Trophoblast cell (in vitro differentiated cells and primary cell): Measurements from ENCODE around the gene RHD.
"Not testable (repeated sequence)": the region's sequence is repeated elsewhere in the genome, so short reads cannot be mapped to it uniquely, and the experiment has no call there.

ENCODE experiments used
- DNase-seq, 2 donors: peaks; one replicate each; pipeline ENCODE4 v3.0.0-alpha.2; 2016
- H2AFZ ChIP-seq: 2 replicates; pipeline ENCODE4 v1.6.1; 2013; ENCODE audit warnings: low read length, moderate library complexity, mild to moderate bottlenecking; ENCODE audit not compliant: insufficient read depth, poor library complexity
- H2AK5ac ChIP-seq: 2 replicates; pipeline ENCODE4 v1.6.1; 2013; ENCODE audit warnings: mild to moderate bottlenecking, low read length
- H2BK120ac ChIP-seq: 2 replicates; pipeline ENCODE4 v1.6.1; 2013; ENCODE audit warnings: low read length, mild to moderate bottlenecking, moderate library complexity; ENCODE audit not compliant: insufficient read depth, poor library complexity
- H2BK12ac ChIP-seq: 2 replicates; pipeline ENCODE4 v1.6.1; 2013; ENCODE audit warnings: mild to moderate bottlenecking, low read length, moderate library complexity
- H2BK5ac ChIP-seq: 2 replicates; pipeline ENCODE4 v1.6.1; 2013; ENCODE audit warnings: low read length, low read depth, moderate library complexity, mild to moderate bottlenecking; ENCODE audit not compliant: poor library complexity
- H3K14ac ChIP-seq: 2 replicates; pipeline ENCODE4 v1.6.1; 2013; ENCODE audit warnings: mild to moderate bottlenecking, low read length
- H3K18ac ChIP-seq: 2 replicates; pipeline ENCODE4 v1.6.1; 2013; ENCODE audit warnings: mild to moderate bottlenecking, low read length
- H3K23ac ChIP-seq: 2 replicates; pipeline ENCODE4 v1.6.1; 2013; ENCODE audit warnings: low read length
- H3K27ac ChIP-seq: 2 replicates; pipeline ENCODE4 v1.5.1; 2013; ENCODE audit warnings: low read depth, mild to moderate bottlenecking, inconsistent platforms, low read length, moderate library complexity
- H3K27me3 ChIP-seq: 2 replicates; pipeline ENCODE4 v1.6.1; 2013; ENCODE audit warnings: inconsistent platforms, mild to moderate bottlenecking, low read length, moderate library complexity; ENCODE audit not compliant: insufficient read depth
- H3K36me3 ChIP-seq, 2 experiments: 1 replicate in 1 of 2; 2 replicates in 1 of 2; pipeline ENCODE4 v1.6.1; 2013; ENCODE audit warnings: low read length in 2 of 2, mild to moderate bottlenecking in 2 of 2, moderate library complexity in 1 of 2; ENCODE audit not compliant: insufficient read depth in 2 of 2, control insufficient read depth in 1 of 2
- H3K4ac ChIP-seq: 2 replicates; pipeline ENCODE4 v1.6.1; 2013; ENCODE audit warnings: low read depth, mild to moderate bottlenecking, low read length, moderate library complexity
- H3K4me1 ChIP-seq, 2 experiments: 1 replicate in 1 of 2; 2 replicates in 1 of 2; pipeline ENCODE4 v1.6.1; 2013; ENCODE audit warnings: low read length in 2 of 2, mild to moderate bottlenecking in 2 of 2, moderate library complexity in 1 of 2; ENCODE audit not compliant: insufficient read depth in 2 of 2, control insufficient read depth in 1 of 2
- H3K4me2 ChIP-seq: 2 replicates; pipeline ENCODE4 v1.6.1; 2013; ENCODE audit warnings: inconsistent platforms, mild to moderate bottlenecking, low read length, moderate library complexity
- H3K4me3 ChIP-seq: 2 replicates; pipeline ENCODE4 v1.5.1; 2013; ENCODE audit warnings: mild to moderate bottlenecking, low read depth, low read length, inconsistent platforms
- H3K79me1 ChIP-seq: one replicate; pipeline ENCODE4 v1.6.1; 2013; ENCODE audit warnings: low read length
- H3K79me2 ChIP-seq: 2 replicates; pipeline ENCODE4 v1.6.1; 2013; ENCODE audit warnings: low read length, mild to moderate bottlenecking; ENCODE audit not compliant: control insufficient read depth, insufficient read depth, poor library complexity
- H3K9ac ChIP-seq: 2 replicates; pipeline ENCODE4 v1.6.1; 2013; ENCODE audit warnings: mild to moderate bottlenecking, low read length
- H3K9me3 ChIP-seq: 2 replicates; pipeline ENCODE4 v1.6.1; 2013; ENCODE audit warnings: low read depth, mild to moderate bottlenecking, control low read depth, inconsistent platforms, low read length; ENCODE audit not compliant: insufficient read depth
- H4K12ac ChIP-seq: 2 replicates; pipeline ENCODE4 v1.6.1; 2013; ENCODE audit warnings: low read depth, mild to moderate bottlenecking, low read length, moderate library complexity
- H4K8ac ChIP-seq: 2 replicates; pipeline ENCODE4 v1.6.1; 2013; ENCODE audit warnings: low read depth, mild to moderate bottlenecking, low read length, moderate library complexity
- H4K91ac ChIP-seq: one replicate; pipeline ENCODE4 v1.6.1; 2013; ENCODE audit warnings: low read depth, mild to moderate bottlenecking, low read length, moderate library complexity
- WGBS: extraction: QIAGEN DNeasy Blood & Tissue Kit; methylation state at CpG from one replicate; pipeline ENCODE4 v1.1.7; 2013; ENCODE audit warnings: missing lambda C conversion rate; ENCODE audit not compliant: insufficient read length, insufficient coverage; ENCODE audit errors: extremely low coverage; 5-methylcytosine and 5-hydroxymethylcytosine counted together

RHD gene

GRCh38 chr1:25322127-25322526 is 49.8 kb downstream of the RHD start:
- H3K4me3 ChIP-seq, DNase-seq, H3K27me3 ChIP-seq, H2BK5ac ChIP-seq, H2BK120ac ChIP-seq, H2BK12ac ChIP-seq, H3K23ac ChIP-seq, H3K4me2 ChIP-seq, H3K14ac ChIP-seq, H3K79me1 ChIP-seq, H3K9me3 ChIP-seq, H3K18ac ChIP-seq, H3K36me3 ChIP-seq, H3K4me1 ChIP-seq, H2AK5ac ChIP-seq, H3K79me2 ChIP-seq, H3K27ac ChIP-seq, H4K8ac ChIP-seq, H4K91ac ChIP-seq, H2AFZ ChIP-seq, H3K9ac ChIP-seq, H4K12ac ChIP-seq, H3K4ac ChIP-seq: not testable (repeated sequence)
- no CpG with 5 or more reads among the region's 9 CpGs for WGBS

GRCh38 chr1:25324407-25324806 is 52.1 kb downstream of the RHD start:
- not testable (repeated sequence) for H2AFZ ChIP-seq, H3K23ac ChIP-seq, H3K4me2 ChIP-seq, H3K79me2 ChIP-seq, H3K36me3 ChIP-seq, H3K9me3 ChIP-seq, H3K18ac ChIP-seq, H3K4me1 ChIP-seq, H2BK120ac ChIP-seq, H3K4me3 ChIP-seq, H3K27me3 ChIP-seq, H2AK5ac ChIP-seq, DNase-seq, H4K91ac ChIP-seq, H3K9ac ChIP-seq, H3K27ac ChIP-seq, H3K4ac ChIP-seq, H3K14ac ChIP-seq, H2BK12ac ChIP-seq, H4K12ac ChIP-seq, H2BK5ac ChIP-seq, H3K79me1 ChIP-seq, H4K8ac ChIP-seq
- WGBS: no CpG with 5 or more reads among the region's 3 CpGs

GRCh38 chr1:25327864-25328790 is 55.8 kb downstream of the RHD start:
- H2BK120ac ChIP-seq, H3K79me2 ChIP-seq, H3K27ac ChIP-seq, H3K14ac ChIP-seq, H3K4me2 ChIP-seq, H4K12ac ChIP-seq, H4K91ac ChIP-seq, H2AFZ ChIP-seq, H4K8ac ChIP-seq, H3K4me1 ChIP-seq, H3K4ac ChIP-seq, H3K9me3 ChIP-seq, H3K27me3 ChIP-seq, H3K18ac ChIP-seq, H3K23ac ChIP-seq, H3K4me3 ChIP-seq, H3K79me1 ChIP-seq, H3K9ac ChIP-seq, H2AK5ac ChIP-seq, H2BK12ac ChIP-seq, DNase-seq, H3K36me3 ChIP-seq, H2BK5ac ChIP-seq: not testable (repeated sequence)
- no CpG with 5 or more reads among the region's 17 CpGs for WGBS

DNA sequence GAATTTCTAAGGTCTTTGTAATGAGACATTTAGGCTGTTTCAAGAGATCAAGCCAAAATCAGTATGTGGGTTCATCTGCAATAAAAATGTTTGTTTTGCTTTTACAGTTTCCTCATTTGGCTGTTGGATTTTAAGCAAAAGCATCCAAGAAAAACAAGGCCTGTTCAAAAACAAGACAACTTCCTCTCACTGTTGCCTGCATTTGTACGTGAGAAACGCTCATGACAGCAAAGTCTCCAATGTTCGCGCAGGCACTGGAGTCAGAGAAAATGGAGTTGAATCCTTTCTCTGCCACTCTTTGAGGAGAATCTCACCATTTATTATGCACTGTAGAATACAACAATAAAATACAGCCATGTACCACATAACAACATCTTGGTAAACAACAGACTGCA is 56.5 kb downstream of the RHD start:
- no CpG with 5 or more reads among the region's 4 CpGs for WGBS
- H3K9me3 ChIP-seq, H2AFZ ChIP-seq, H3K4ac ChIP-seq, H4K12ac ChIP-seq, DNase-seq, H3K79me2 ChIP-seq, H2AK5ac ChIP-seq, H3K4me3 ChIP-seq, H3K79me1 ChIP-seq, H4K8ac ChIP-seq, H3K14ac ChIP-seq, H3K9ac ChIP-seq, H3K27ac ChIP-seq, H4K91ac ChIP-seq, H2BK120ac ChIP-seq, H3K23ac ChIP-seq, H3K36me3 ChIP-seq, H2BK12ac ChIP-seq, H3K4me1 ChIP-seq, H3K4me2 ChIP-seq, H2BK5ac ChIP-seq, H3K18ac ChIP-seq, H3K27me3 ChIP-seq: not testable (repeated sequence)
